Measurements from ENCODE around the gene EXOC6B. TPM values are rescaled to one million over a fixed set of nuclear protein-coding genes. Genes with fewer than 3 reads are reported as not detected.

Gene EXOC6B
- total and polyA plus RNA-seq, 9 of the 15 experiments (the other 6 are each of a cell fraction or from before 2014, with no cell fraction given) = 0.28 to 4.2 (median 2.0) TPM

DNA sequence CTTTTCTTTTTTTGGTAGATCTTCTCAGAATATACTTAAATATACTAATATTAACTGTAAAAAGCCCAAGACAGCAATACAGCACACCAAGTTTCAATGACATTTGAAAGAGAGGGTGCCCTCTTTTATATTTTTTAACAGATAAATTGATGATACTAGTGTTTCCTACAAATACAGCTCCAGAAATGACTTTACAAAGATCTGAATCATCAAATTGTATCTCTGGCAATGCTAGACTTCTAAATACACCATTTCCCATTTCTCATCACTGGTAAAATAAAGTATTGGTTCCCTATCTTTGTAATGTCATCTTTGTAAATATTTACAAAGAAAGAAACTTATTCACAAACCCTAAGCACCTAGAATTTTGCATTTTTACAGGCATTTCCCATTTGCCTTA is 281.3 kb downstream of the EXOC6B start:
- ATAC-seq (no peak), DNase-seq (ENCODE audit: extremely low read depth in 1 of 4, low spot score in 3 of 4) (no peak), FAIRE-seq (no peak)
- TF ChIP-seq SMARCA4 (IDR thresholded peaks at IDR 0.05) (0 out of 2 replicates have a peak, but pooled peaks have one; percentile 20), C11orf30 (IDR thresholded peaks at IDR 0.05; ENCODE audit: low read depth) (peak; percentile 74), MAFG (tag; conservative IDR thresholded peaks at IDR 0.05) (peak; percentile 48), ZNF143 (CRISPR knock-in tag; IDR thresholded peaks at IDR 0.05) (no peak), ZNF316 (IDR thresholded peaks at IDR 0.05) (peak; percentile 84)
- Histone ChIP-seq H3K9me3 (replicated peaks; ENCODE audit: control insufficient read depth, insufficient read depth, low read depth, low read length) (no peaks in the 10 kb centered on the region), H3K36me3 (ENCODE audit: control insufficient read depth, insufficient read depth, low read length) (no peaks in the 10 kb centered on the region), H3K4me3 (no peak overlapping the region), H3K27me3 (ENCODE audit: control insufficient read depth in 2 of 2, insufficient read depth in 2 of 2, low read length in 2 of 2) (no peaks in the 10 kb centered on the region), H3K4me1 (replicated peaks in 1 of 2; ENCODE audit: control insufficient read depth in 2 of 2, insufficient read depth in 2 of 2, low read length in 2 of 2) (peaks cover 0 to 27% of the 10 kb centered on the region in 2 experiments; a peak in 4 of 5 replicates), H4K20me1 (replicated peaks; ENCODE audit: control insufficient read depth, insufficient read depth, low read length) (no peaks in the 10 kb centered on the region), H2AFZ (ENCODE audit: low read depth, low read length) (peak overlapping the region; percentile 52), H3K79me2 (ENCODE audit: control insufficient read depth, insufficient read depth, low read length) (no peaks in the 10 kb centered on the region), H3K9ac (ENCODE audit: insufficient read depth in 1 of 2, low read depth in 2 of 2, low read length in 2 of 2) (peak overlapping the region in 1 of 2 experiments; percentile 39; a peak in 1 of 4 replicates), H3K9me1 (ENCODE audit: control insufficient read depth, insufficient read depth, low read length) (no peaks in the 10 kb centered on the region), H3K27ac (ENCODE audit: extremely low read depth, low read depth, low read length) (peak overlapping the region; percentile 59; the same call in 2 of the 3 replicates), H3K4me2 (ENCODE audit: insufficient read depth, low read length) (no peak overlapping the region)
- no TSS peak for BruUV-seq (replicated peaks)
- in situ Hi-C loops (cut with MboI) = no loop called here
- intact Hi-C loops (cut with micrococcal nuclease) = no loop called here
- CTCF ChIA-PET (ENCODE audit: low intra/inter-chr PET ratio) = no interaction called here
- POLR2A ChIA-PET = interaction anchor here (0.7 to 1.1 kb wide), 2 partner anchors 17 to 719 kb away, joined by 3 read pairs; no protein-coding TSS in a partner anchor

DNA sequence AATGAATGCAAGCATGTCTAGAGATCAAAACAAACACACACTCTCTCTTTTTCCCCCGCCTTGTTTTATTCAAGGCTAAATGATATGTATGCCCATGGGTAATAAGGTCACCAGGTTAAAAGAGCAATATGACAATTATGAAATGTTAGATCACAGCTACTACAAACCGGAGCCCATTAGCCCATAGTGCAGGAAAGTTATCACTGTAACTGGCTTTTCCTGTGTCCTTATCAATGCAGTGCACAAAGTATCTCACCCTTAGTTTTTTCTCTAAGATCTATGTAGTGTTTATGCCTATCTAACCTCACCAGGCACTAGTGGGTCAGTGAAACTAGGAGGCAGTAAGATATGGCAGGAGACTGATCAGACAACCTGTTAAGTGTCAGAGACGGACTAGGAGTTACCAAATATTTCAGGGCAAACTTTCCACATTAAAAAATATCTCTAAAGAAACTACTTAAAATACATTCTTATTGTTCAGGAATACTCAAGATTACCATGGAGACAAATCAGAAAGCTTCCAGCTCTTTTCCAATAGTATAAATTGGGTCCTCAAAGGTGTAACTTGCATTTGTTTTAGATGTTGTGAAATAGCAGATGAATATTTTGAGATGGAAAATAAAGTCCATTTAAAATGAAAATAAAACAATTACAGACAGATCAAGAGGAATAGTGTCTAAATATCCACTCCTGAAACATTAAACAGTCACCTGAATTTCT is 282.2 kb downstream of the EXOC6B start:
- ATAC-seq (peak; percentile 93), FAIRE-seq (peak; percentile 96), DNase-seq (ENCODE audit: extremely low read depth in 1 of 4, low spot score in 3 of 4) (peak; percentile 71 to 90 (median 78))
- WGBS (ENCODE audit: insufficient coverage, low coverage, missing lambda C conversion rate) = 2% methylated on average over 3 of the region's 3 CpGs
- POLR2A ChIA-PET = interaction anchor here (0.6 to 1.1 kb wide), 2 partner anchors 18 to 648 kb away, joined by 3 read pairs; no protein-coding TSS in a partner anchor
- no peaks in the 10 kb centered on the region for H3K79me2 ChIP-seq (ENCODE audit: control insufficient read depth, insufficient read depth, low read length)
- no peaks in the 10 kb centered on the region for H4K20me1 ChIP-seq (replicated peaks; ENCODE audit: control insufficient read depth, insufficient read depth, low read length)
- H3K9ac ChIP-seq (ENCODE audit: insufficient read depth in 1 of 2, low read depth in 2 of 2, low read length in 2 of 2) = peak overlapping the region in 1 of 2 experiments; percentile 39; a peak in 2 of 4 replicates
- intact Hi-C loops (cut with micrococcal nuclease) = no loop called here
- peak overlapping the region; percentile 52 for H2AFZ ChIP-seq (ENCODE audit: low read depth, low read length)
- in situ Hi-C loops (cut with MboI) = no loop called here
- H3K4me2 ChIP-seq (ENCODE audit: insufficient read depth, low read length) = peak overlapping the region; percentile 29; the same call in 1 of the 2 replicates
- CTCF ChIA-PET (ENCODE audit: low intra/inter-chr PET ratio) = no interaction called here
- H3K4me1 ChIP-seq (replicated peaks in 1 of 2; ENCODE audit: control insufficient read depth in 2 of 2, insufficient read depth in 2 of 2, low read length in 2 of 2) = peaks cover 0 to 34% of the 10 kb centered on the region in 2 experiments; a peak in 4 of 5 replicates
- no peaks in the 10 kb centered on the region for H3K36me3 ChIP-seq (ENCODE audit: control insufficient read depth, insufficient read depth, low read length)
- H3K9me3 ChIP-seq (replicated peaks; ENCODE audit: control insufficient read depth, insufficient read depth, low read depth, low read length) = no peaks in the 10 kb centered on the region
- H3K27ac ChIP-seq (ENCODE audit: extremely low read depth, low read depth, low read length) = peak overlapping the region; percentile 59
- H3K9me1 ChIP-seq (ENCODE audit: control insufficient read depth, insufficient read depth, low read length) = no peaks in the 10 kb centered on the region
- BruUV-seq (replicated peaks) = no TSS peak
- H3K4me3 ChIP-seq = no peak overlapping the region
- no peaks in the 10 kb centered on the region for H3K27me3 ChIP-seq (ENCODE audit: control insufficient read depth in 2 of 2, insufficient read depth in 2 of 2, low read length in 2 of 2)
- TF ChIP-seq NCOA1 (IDR thresholded peaks at IDR 0.05; ENCODE audit: low read depth) (peak; percentile 85; the same call in 1 of the 2 replicates), HMGN3 (IDR thresholded peaks at IDR 0.05; ENCODE audit: borderline replicate concordance, extremely low read depth, insufficient read length, low read depth, low read length) (peak; percentile 93), SLC30A9 (CRISPR knock-in tag; IDR thresholded peaks at IDR 0.05) (no peak), ZNF12 (CRISPR knock-in tag; IDR thresholded peaks at IDR 0.05) (no peak), ARID1B (IDR thresholded peaks at IDR 0.05) (peak; percentile 99), ELF4 (CRISPR knock-in tag; IDR thresholded peaks at IDR 0.05) (peak; percentile 86; the same call in 1 of the 2 replicates), ZNF668 (CRISPR knock-in tag; IDR thresholded peaks at IDR 0.05) (no peak), KDM4B (IDR thresholded peaks at IDR 0.05; ENCODE audit: borderline replicate concordance in 2 of 2, low read depth in 1 of 2) (no peak), EGR1 (conservative IDR thresholded peaks at IDR 0.05) (no peak), POLR3A (IDR thresholded peaks at IDR 0.05; ENCODE audit: borderline replicate concordance, extremely low read depth, insufficient read depth, insufficient read length) (no peak), POLR2A (conservative IDR thresholded peaks at IDR 0.05) (no peak), CBX3 (IDR thresholded peaks at IDR 0.05; ENCODE audit: borderline replicate concordance in 1 of 2, low read length in 2 of 2) (peak in 1 of 2 experiments; percentile 70; a peak in 2 of 3 replicates), TAF1 (IDR thresholded peaks at IDR 0.05; ENCODE audit: control insufficient read depth, extremely low read depth, insufficient read depth, low read length, severe bottlenecking) (no peak)

Data from K562 (cell line).